Glutamatergic neuron (in vitro differentiated cells): Measurements from ENCODE around the gene FAM98B. TPM values are rescaled to one million over a fixed set of nuclear protein-coding genes. Genes with fewer than 3 reads are reported as not detected.
A peak's percentile ranks its signal among the peaks of the same experiment; 100 is the strongest.

Experiments used
- DNase-seq: peaks from one replicate; pipeline ENCODE4 v3.0.0; 2022
- H3K27ac Mint-ChIP-seq: one replicate; pipeline ENCODE4 v1.8.0; 2020; ENCODE audit warnings: mild to moderate bottlenecking, mixed read lengths, inconsistent platforms; ENCODE audit not compliant: unreplicated experiment
- H3K27me3 Mint-ChIP-seq: one replicate; pipeline ENCODE4 v1.8.0; 2020; ENCODE audit warnings: mild to moderate bottlenecking, moderate library complexity, mixed read lengths, inconsistent platforms; ENCODE audit not compliant: unreplicated experiment
- H3K36me3 Mint-ChIP-seq: one replicate; pipeline ENCODE4 v1.8.0; 2020; ENCODE audit warnings: mild to moderate bottlenecking, mixed read lengths, inconsistent platforms; ENCODE audit not compliant: unreplicated experiment
- H3K4me1 Mint-ChIP-seq: one replicate; pipeline ENCODE4 v1.8.0; 2020; ENCODE audit warnings: mild to moderate bottlenecking, low read depth, mixed read lengths, inconsistent platforms; ENCODE audit not compliant: unreplicated experiment
- H3K4me3 Mint-ChIP-seq: one replicate; pipeline ENCODE4 v1.8.0; 2020; ENCODE audit warnings: mild to moderate bottlenecking, mixed read lengths, inconsistent platforms; ENCODE audit not compliant: unreplicated experiment
- H3K9me3 Mint-ChIP-seq: one replicate; pipeline ENCODE4 v1.8.0; 2020; ENCODE audit warnings: mild to moderate bottlenecking, moderate library complexity, mixed read lengths, inconsistent platforms; ENCODE audit not compliant: unreplicated experiment
- total RNA-seq: library from RNA; stranded (reverse); fragmentation: NEBNext Ultra II Directional; extraction: Animal tissue kit (Norgen Biotek cat#: 25700); gene quantifications from one replicate; pipeline ENCODE4 v1.2.1, GENCODE V29; 2021; ENCODE audit not compliant: unreplicated experiment
- TF ChIP-seq, protein P1 (sequence below): fragments of 200-600 bp; sonication (generic); IDR thresholded peaks from one replicate; pipeline ENCODE4 v1.5.0; 2021; ENCODE audit not compliant: partially characterized antibody, unreplicated experiment

Gene FAM98B
- total RNA-seq, 1 donor from 2014 or later: 19.9 TPM

DNA sequence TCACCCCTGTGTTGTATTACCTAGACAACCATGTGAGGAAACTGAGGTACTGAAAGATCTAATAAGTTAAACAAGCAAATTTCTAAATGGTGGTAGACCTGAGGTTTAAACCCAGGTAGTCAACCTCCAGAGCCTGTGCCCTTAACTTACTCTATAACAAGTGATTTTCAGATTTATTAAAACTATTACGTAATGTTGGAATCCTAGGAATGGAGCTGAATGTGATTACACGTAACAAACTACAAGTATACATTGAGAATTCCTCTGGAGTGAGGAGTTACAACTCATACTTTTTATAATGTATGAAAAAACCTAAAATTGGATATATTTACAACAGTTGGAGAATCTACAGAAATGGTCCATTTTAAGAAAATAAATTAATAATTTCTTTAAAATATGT, 18.0 kb downstream of the FAM98B start:
- Mint-ChIP-seq H3K27ac (no peak overlapping the region), H3K4me3 (no peak overlapping the region), H3K36me3 (no peaks in the 10 kb centered on the region), H3K9me3 (no peaks in the 10 kb centered on the region), H3K27me3 (no peaks in the 10 kb centered on the region), H3K4me1 (no peaks in the 10 kb centered on the region)
- TF ChIP-seq, protein P1, sequence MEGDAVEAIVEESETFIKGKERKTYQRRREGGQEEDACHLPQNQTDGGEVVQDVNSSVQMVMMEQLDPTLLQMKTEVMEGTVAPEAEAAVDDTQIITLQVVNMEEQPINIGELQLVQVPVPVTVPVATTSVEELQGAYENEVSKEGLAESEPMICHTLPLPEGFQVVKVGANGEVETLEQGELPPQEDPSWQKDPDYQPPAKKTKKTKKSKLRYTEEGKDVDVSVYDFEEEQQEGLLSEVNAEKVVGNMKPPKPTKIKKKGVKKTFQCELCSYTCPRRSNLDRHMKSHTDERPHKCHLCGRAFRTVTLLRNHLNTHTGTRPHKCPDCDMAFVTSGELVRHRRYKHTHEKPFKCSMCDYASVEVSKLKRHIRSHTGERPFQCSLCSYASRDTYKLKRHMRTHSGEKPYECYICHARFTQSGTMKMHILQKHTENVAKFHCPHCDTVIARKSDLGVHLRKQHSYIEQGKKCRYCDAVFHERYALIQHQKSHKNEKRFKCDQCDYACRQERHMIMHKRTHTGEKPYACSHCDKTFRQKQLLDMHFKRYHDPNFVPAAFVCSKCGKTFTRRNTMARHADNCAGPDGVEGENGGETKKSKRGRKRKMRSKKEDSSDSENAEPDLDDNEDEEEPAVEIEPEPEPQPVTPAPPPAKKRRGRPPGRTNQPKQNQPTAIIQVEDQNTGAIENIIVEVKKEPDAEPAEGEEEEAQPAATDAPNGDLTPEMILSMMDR: no peak
- no peak for DNase-seq

DNA sequence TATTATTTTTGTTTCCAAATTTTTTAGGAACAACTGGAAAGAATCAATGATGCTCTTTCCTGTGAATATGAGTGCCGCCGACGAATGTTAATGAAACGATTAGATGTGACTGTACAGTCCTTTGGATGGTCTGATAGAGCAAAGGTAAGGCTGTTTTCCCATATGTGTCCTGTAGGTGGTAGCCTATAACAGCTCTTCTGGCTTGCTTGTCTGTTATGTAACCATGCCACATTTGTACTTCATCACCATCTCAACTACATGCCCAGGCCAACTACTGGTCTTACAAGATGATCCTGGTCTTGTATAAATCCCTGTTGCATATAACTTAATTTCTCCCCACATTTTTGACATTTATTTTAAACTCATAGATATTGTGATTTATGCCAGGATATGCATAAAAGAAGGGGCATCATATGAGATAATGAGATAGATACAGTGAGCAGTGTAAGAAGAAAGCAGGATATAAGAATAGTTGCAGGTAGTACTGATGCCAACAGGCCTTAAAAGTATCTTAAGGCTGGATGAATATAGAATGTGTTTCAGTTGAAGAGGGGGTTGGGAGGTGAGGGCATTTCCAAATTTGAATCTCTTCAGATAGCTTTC, 20.3 kb downstream of the FAM98B start:
- DNase-seq: no peak
- Mint-ChIP-seq H3K36me3 (no peaks in the 10 kb centered on the region), H3K9me3 (no peaks in the 10 kb centered on the region), H3K4me1 (no peaks in the 10 kb centered on the region), H3K27ac (no peak overlapping the region), H3K4me3 (no peak overlapping the region), H3K27me3 (no peaks in the 10 kb centered on the region)
- TF ChIP-seq, protein P1: peak; percentile 67

DNA sequence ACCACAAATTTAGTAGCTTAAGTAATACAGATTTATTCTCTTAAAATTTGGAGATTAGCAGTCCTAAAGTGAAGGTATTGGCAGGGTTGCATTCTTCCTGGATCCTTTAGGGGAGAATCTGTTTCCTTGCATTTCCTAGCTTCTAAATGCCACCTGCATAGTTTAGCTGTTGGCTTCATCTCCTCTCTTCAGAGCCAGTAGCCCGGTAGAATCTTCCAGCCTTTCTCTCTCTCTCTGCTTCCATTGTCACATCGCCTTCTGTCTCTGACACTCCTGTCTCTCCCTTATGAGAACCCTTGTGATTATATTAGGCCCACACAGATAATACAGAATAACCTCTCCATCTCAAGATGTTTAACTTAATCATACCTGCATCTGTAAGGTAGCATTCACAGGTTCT, 21.4 kb downstream of the FAM98B start:
- TF ChIP-seq, protein P1: no peak
- Mint-ChIP-seq H3K36me3 (no peaks in the 10 kb centered on the region), H3K4me1 (no peaks in the 10 kb centered on the region), H3K27ac (no peak overlapping the region), H3K4me3 (no peak overlapping the region), H3K27me3 (no peaks in the 10 kb centered on the region), H3K9me3 (no peaks in the 10 kb centered on the region)
- DNase-seq: no peak

DNA sequence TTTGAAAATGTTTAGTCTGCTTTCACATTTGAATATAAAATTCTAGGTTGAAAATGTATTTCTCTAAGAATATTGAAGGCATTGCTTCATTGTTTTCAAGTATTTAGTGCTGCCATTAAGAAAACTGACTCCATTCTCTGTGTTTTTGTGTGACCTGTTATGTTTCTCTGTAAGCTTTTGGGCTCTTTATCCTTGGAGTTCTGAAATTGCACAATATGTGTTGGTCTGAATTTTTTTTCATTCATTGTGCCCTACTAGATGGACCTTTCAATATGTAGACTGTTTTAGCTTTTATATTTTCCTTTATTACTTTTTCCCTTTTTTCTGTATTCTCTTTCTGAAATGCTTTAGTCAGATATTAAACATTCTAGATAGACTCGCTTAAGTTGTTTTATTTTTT, 22.2 kb downstream of the FAM98B start:
- Mint-ChIP-seq H3K27me3 (no peaks in the 10 kb centered on the region), H3K9me3 (no peaks in the 10 kb centered on the region)

DNA sequence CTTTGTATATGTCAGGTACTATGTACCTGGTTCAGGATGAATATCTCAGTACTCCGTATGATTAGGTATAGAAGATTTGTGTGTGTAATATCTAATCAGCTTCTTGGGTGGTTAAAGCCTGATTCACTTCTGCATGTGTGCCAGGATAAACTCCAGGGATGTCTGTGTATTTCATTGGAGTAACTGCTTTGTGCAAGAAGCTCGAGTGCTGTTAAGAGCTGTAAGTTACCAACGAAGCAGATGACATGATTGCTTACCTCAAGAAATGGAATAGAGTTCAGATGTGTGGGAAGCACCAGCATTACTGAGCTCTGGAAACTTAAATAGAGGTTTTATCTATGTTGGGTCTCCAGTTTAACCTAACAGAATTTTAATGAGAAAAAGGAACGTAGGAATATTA, 23.7 kb downstream of the FAM98B start:
- Mint-ChIP-seq H3K27me3 (no peaks in the 10 kb centered on the region), H3K4me1 (no peaks in the 10 kb centered on the region), H3K27ac (no peak overlapping the region), H3K9me3 (no peaks in the 10 kb centered on the region), H3K36me3 (no peaks in the 10 kb centered on the region), H3K4me3 (no peak overlapping the region)
- TF ChIP-seq, protein P1: no peak
- DNase-seq: no peak

More for the DNA sequence above, 22.2 kb downstream of the FAM98B start:
- Mint-ChIP-seq H3K36me3 (no peaks in the 10 kb centered on the region), H3K4me3 (no peak overlapping the region), H3K27ac (no peak overlapping the region), H3K4me1 (no peaks in the 10 kb centered on the region)
- DNase-seq: no peak
- TF ChIP-seq, protein P1: no peak
